Mammary epithelial cell (primary cell): ENCODE results near the gene ITGA2.
A peak's percentile ranks its signal among the peaks of the same experiment; 100 is the strongest.

Experiments used
- EZH2 ChIP-seq: IDR thresholded peaks from 2 replicates; pipeline ENCODE4 v1.6.1; 2012; ENCODE audit warnings: low read length, inconsistent platforms, borderline replicate concordance
- TF ChIP-seq, protein P1 (sequence below), 2 donors: IDR thresholded peaks in 1 of 2; conservative IDR thresholded peaks in 1 of 2; 2 replicates each; pipeline ENCODE4 v1.5.1; 2011 to 2012; ENCODE audit warnings: inconsistent platforms in 2 of 2, low read length in 2 of 2, mild to moderate bottlenecking in 2 of 2, control low read depth in 1 of 2, low read depth in 1 of 2; ENCODE audit not compliant: insufficient read depth in 1 of 2; ENCODE audit errors: extremely low read depth in 1 of 2

DNA sequence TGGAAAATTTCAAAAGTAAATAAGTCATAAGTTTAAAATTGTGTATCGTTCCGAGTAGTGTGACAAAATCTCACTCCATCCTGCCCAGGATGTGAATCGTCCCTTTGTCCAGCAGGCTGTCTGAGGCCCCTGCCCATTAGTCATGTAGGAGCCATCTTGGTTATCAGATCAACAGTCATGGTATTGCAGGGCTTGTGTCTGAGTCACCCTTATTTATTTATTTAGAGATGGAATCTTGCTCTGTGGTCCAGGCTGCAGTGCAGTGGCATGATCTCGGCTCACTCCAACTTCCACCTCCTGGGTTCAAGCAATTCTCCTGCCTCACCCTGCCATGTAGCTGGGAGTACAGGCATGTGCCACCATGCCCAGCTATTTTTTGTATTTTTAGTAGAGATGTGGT, 30.2 kb downstream of the ITGA2 start:
- TF ChIP-seq, protein P1, sequence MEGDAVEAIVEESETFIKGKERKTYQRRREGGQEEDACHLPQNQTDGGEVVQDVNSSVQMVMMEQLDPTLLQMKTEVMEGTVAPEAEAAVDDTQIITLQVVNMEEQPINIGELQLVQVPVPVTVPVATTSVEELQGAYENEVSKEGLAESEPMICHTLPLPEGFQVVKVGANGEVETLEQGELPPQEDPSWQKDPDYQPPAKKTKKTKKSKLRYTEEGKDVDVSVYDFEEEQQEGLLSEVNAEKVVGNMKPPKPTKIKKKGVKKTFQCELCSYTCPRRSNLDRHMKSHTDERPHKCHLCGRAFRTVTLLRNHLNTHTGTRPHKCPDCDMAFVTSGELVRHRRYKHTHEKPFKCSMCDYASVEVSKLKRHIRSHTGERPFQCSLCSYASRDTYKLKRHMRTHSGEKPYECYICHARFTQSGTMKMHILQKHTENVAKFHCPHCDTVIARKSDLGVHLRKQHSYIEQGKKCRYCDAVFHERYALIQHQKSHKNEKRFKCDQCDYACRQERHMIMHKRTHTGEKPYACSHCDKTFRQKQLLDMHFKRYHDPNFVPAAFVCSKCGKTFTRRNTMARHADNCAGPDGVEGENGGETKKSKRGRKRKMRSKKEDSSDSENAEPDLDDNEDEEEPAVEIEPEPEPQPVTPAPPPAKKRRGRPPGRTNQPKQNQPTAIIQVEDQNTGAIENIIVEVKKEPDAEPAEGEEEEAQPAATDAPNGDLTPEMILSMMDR (conservative IDR thresholded peaks at IDR 0.05 in 1 of 2, IDR thresholded peaks at IDR 0.05 in 1 of 2; ENCODE audit: extremely low read depth in 1 of 2, insufficient read depth in 1 of 2, low read depth in 1 of 2, low read length in 2 of 2): peak; percentile 12 to 39
- TF ChIP-seq EZH2: no peak
